Measurements from ENCODE around the gene CSRP1.

DNA sequence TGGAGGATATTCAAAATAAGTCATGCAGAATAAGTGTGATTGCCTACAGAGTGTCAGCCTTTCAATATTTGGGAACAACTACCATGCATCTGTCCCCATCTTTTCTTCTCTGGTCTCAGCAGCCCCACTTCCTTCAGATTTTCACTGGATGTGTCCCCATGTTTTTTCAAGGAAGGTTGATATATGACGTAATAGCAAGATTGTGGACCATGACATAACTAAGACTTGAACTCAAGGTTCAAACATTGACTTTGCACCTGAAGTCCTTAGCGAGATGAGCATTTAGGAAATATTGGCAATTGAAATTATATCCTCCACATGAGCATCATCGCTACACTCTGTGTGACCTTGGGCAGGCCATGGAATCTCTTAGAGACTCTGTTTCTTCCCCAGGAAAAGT lies 37.8 kb upstream of the CSRP1 start:
- TF ChIP-seq, protein P1, sequence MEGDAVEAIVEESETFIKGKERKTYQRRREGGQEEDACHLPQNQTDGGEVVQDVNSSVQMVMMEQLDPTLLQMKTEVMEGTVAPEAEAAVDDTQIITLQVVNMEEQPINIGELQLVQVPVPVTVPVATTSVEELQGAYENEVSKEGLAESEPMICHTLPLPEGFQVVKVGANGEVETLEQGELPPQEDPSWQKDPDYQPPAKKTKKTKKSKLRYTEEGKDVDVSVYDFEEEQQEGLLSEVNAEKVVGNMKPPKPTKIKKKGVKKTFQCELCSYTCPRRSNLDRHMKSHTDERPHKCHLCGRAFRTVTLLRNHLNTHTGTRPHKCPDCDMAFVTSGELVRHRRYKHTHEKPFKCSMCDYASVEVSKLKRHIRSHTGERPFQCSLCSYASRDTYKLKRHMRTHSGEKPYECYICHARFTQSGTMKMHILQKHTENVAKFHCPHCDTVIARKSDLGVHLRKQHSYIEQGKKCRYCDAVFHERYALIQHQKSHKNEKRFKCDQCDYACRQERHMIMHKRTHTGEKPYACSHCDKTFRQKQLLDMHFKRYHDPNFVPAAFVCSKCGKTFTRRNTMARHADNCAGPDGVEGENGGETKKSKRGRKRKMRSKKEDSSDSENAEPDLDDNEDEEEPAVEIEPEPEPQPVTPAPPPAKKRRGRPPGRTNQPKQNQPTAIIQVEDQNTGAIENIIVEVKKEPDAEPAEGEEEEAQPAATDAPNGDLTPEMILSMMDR (IDR thresholded peaks at IDR 0.05; ENCODE audit: insufficient read depth, low read length, poor library complexity, severe bottlenecking): no peak
- no peak for TF ChIP-seq EZH2phosphoT487 (conservative IDR thresholded peaks at IDR 0.05; ENCODE audit: low read length)
